HG03060 (cell line): Measurements from ENCODE around the gene CHSY1.
"Not testable (repeated sequence)": the region's sequence is repeated elsewhere in the genome, so short reads cannot be mapped to it uniquely, and the experiment has no call there.

Experiments
- ATAC-seq: cut with Tn5 transposase; IDR thresholded peaks from one replicate; pipeline ENCODE4 v1.9.1; 2021; ENCODE audit warnings: low read depth, moderate number of reproducible peaks; ENCODE audit not compliant: unreplicated experiment

CHSY1 gene

GRCh38 chr15:101125881-101126428 lies 125.9 kb downstream of the CHSY1 start:
- not testable (repeated sequence) for ATAC-seq
